Endodermal cell (in vitro differentiated cells): ENCODE data around the gene FOXD1. TPM values are rescaled to one million over a fixed set of nuclear protein-coding genes. Genes with fewer than 3 reads are reported as not detected.
A peak's percentile ranks its signal among the peaks of the same experiment; 100 is the strongest.

Source experiments
- DNase-seq: peaks from one replicate; pipeline ENCODE4 v3.0.0-alpha.2; 2017
- H3K27ac ChIP-seq: 2 replicates; pipeline ENCODE4 v1.5.1; 2013; ENCODE audit warnings: mild to moderate bottlenecking, low read depth, low read length, moderate library complexity
- H3K27me3 ChIP-seq: 2 replicates; pipeline ENCODE4 v1.6.1; 2013; ENCODE audit warnings: mild to moderate bottlenecking, low read length, moderate library complexity; ENCODE audit not compliant: insufficient read depth, control insufficient read depth, poor library complexity, severe bottlenecking
- H3K36me3 ChIP-seq: 2 replicates; pipeline ENCODE4 v1.7.0; 2013; ENCODE audit warnings: mild to moderate bottlenecking, low read length, moderate library complexity; ENCODE audit not compliant: control insufficient read depth, insufficient read depth
- H3K4me1 ChIP-seq: one replicate; pipeline ENCODE4 v1.7.0; 2013; ENCODE audit warnings: low read length; ENCODE audit not compliant: control insufficient read depth, insufficient read depth
- H3K4me3 ChIP-seq: 2 replicates; pipeline ENCODE4 v1.5.1; 2013; ENCODE audit warnings: mild to moderate bottlenecking, low read length, moderate library complexity
- H3K9ac ChIP-seq: 2 replicates; pipeline ENCODE4 v1.6.1; 2013; ENCODE audit warnings: mild to moderate bottlenecking, low read length, moderate library complexity; ENCODE audit not compliant: poor library complexity, severe bottlenecking; ENCODE audit errors: extremely low read depth
- H3K9me3 ChIP-seq: 2 replicates; pipeline ENCODE4 v1.6.1; 2013; ENCODE audit warnings: mild to moderate bottlenecking, low read length, moderate library complexity; ENCODE audit not compliant: control insufficient read depth
- H3K27ac Mint-ChIP-seq: 2 replicates; pipeline ENCODE4 v1.8.0; 2020; ENCODE audit warnings: mixed read lengths
- H3K27me3 Mint-ChIP-seq: 2 replicates; pipeline ENCODE4 v1.8.0; 2021; ENCODE audit warnings: mild to moderate bottlenecking, mixed read lengths; ENCODE audit not compliant: insufficient read depth
- H3K36me3 Mint-ChIP-seq: 2 replicates; pipeline ENCODE4 v1.8.0; 2020; ENCODE audit warnings: low read depth, mixed read lengths
- H3K4me1 Mint-ChIP-seq: 2 replicates; pipeline ENCODE4 v1.8.0; 2020; ENCODE audit warnings: mixed read lengths
- H3K4me3 Mint-ChIP-seq: 2 replicates; pipeline ENCODE4 v1.8.0; 2020; ENCODE audit warnings: mild to moderate bottlenecking, moderate library complexity, mixed read lengths
- H3K9me3 Mint-ChIP-seq: 2 replicates; pipeline ENCODE4 v1.8.0; 2020; ENCODE audit warnings: mild to moderate bottlenecking, mixed read lengths
- WGBS, 2 experiments: methylation state at CpG; one replicate each; pipeline versions ENCODE4 v1.1.5 to v1.1.7; 2013; ENCODE audit warnings: missing lambda C conversion rate in 2 of 2, mixed read lengths in 1 of 2; ENCODE audit not compliant: insufficient coverage in 1 of 2, insufficient read length in 1 of 2; 5-methylcytosine and 5-hydroxymethylcytosine counted together
- total RNA-seq, 2 donors: library from RNA; stranded (reverse); fragmentation: NEBNext Ultra II Directional in 1 of 2; extraction: Animal tissue kit (Norgen Biotek cat#: 25700) in 1 of 2; gene quantifications; 2 replicates in 1 of 2; 3 replicates in 1 of 2; pipeline ENCODE4 v1.2.1, GENCODE V29; 2021
- TF ChIP-seq, protein P1 (sequence below): fragments of 200-600 bp; sonication (generic); conservative IDR thresholded peaks from 2 replicates; pipeline ENCODE4 v1.5.0; 2021; ENCODE audit warnings: antibody characterized with exemption, mild to moderate bottlenecking

The FOXD1 gene
- total RNA-seq, 2 donors from 2014 or later, result 0.29 to 0.59 TPM

DNA sequence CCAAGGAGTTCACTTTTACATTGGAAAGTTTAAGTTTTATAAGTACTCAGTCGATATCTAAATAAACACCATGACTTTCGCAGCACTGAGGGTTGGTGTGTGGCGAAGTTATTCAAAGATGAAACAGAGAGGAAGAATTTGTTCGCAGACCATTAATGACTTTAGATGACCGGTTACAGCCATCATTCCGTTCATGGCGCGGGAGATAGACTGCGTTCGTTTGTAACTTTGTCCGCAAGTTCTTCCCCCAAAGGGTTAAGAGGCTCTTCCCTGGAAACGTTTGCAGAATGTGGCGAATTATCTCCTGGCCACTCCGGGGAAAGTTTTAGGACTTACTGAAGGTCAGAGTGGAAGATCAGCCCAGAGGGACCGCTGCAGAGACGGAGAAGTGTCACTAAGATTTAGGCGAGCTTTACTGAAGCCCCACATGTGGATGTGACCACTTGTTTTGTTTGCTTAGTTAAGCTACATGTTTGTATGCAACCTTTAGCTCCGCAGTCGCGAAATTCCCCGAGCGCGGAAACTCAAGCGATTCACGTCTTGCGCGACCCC lies 2.2 kb upstream of the FOXD1 start:
- peaks cover 76% of the 10 kb centered on the region for H3K27me3 Mint-ChIP-seq
- peak; percentile 71 for DNase-seq

DNA sequence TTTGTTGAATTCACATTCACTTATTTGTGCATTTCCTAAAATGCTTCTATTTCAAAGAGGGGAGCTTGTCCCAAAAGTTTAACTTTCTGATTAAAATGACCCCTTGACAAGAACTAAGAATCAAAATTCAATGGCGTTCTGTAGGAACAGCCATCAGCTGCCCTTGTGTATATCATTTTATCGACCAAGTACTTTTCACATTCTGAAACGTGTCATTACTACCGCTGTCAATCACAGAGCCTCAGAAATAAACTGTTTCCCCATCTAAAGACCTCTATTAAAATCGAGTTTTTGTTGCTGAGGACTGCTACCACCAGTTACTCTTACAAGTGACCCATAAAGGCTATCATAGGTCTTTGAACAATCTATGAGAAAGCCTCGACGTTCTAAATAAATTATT lies 1.6 kb upstream of the FOXD1 start:
- H3K27me3 Mint-ChIP-seq, result peaks cover 82% of the 10 kb centered on the region
- Histone ChIP-seq H3K4me3 (no peak overlapping the region), H3K27me3 (peaks cover 80% of the 10 kb centered on the region), H3K36me3 (no peaks in the 10 kb centered on the region), H3K9ac (no peak overlapping the region), H3K4me1 (peaks cover 3% of the 10 kb centered on the region), H3K9me3 (no peaks in the 10 kb centered on the region), H3K27ac (no peak overlapping the region)
- no peak overlapping the region for H3K4me3 Mint-ChIP-seq
- no peak overlapping the region for H3K27ac Mint-ChIP-seq
- TF ChIP-seq, protein P1, sequence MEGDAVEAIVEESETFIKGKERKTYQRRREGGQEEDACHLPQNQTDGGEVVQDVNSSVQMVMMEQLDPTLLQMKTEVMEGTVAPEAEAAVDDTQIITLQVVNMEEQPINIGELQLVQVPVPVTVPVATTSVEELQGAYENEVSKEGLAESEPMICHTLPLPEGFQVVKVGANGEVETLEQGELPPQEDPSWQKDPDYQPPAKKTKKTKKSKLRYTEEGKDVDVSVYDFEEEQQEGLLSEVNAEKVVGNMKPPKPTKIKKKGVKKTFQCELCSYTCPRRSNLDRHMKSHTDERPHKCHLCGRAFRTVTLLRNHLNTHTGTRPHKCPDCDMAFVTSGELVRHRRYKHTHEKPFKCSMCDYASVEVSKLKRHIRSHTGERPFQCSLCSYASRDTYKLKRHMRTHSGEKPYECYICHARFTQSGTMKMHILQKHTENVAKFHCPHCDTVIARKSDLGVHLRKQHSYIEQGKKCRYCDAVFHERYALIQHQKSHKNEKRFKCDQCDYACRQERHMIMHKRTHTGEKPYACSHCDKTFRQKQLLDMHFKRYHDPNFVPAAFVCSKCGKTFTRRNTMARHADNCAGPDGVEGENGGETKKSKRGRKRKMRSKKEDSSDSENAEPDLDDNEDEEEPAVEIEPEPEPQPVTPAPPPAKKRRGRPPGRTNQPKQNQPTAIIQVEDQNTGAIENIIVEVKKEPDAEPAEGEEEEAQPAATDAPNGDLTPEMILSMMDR, result no peak
- no peaks in the 10 kb centered on the region for H3K9me3 Mint-ChIP-seq
- H3K4me1 Mint-ChIP-seq, result peaks cover 12% of the 10 kb centered on the region
- no peak for DNase-seq
- WGBS, 2 experiments, result 11% methylated on average over 5 of the region's 7 CpGs
- H3K36me3 Mint-ChIP-seq, result no peaks in the 10 kb centered on the region

More for the DNA sequence above, 2.2 kb upstream of the FOXD1 start:
- Mint-ChIP-seq H3K9me3 (no peaks in the 10 kb centered on the region), H3K27ac (no peak overlapping the region), H3K36me3 (no peaks in the 10 kb centered on the region), H3K4me3 (peak overlapping the region; percentile 36), H3K4me1 (peaks cover 12% of the 10 kb centered on the region)
- Histone ChIP-seq H3K9ac (no peak overlapping the region), H3K27me3 (peaks cover 74% of the 10 kb centered on the region), H3K4me3 (peak overlapping the region; percentile 33), H3K36me3 (no peaks in the 10 kb centered on the region), H3K4me1 (peaks cover 3% of the 10 kb centered on the region), H3K27ac (no peak overlapping the region), H3K9me3 (no peaks in the 10 kb centered on the region)
- TF ChIP-seq, protein P1, result no peak
- WGBS, 2 experiments, result 2 to 3% methylated on average over 25 to 27 of the region's 27 CpGs

DNA sequence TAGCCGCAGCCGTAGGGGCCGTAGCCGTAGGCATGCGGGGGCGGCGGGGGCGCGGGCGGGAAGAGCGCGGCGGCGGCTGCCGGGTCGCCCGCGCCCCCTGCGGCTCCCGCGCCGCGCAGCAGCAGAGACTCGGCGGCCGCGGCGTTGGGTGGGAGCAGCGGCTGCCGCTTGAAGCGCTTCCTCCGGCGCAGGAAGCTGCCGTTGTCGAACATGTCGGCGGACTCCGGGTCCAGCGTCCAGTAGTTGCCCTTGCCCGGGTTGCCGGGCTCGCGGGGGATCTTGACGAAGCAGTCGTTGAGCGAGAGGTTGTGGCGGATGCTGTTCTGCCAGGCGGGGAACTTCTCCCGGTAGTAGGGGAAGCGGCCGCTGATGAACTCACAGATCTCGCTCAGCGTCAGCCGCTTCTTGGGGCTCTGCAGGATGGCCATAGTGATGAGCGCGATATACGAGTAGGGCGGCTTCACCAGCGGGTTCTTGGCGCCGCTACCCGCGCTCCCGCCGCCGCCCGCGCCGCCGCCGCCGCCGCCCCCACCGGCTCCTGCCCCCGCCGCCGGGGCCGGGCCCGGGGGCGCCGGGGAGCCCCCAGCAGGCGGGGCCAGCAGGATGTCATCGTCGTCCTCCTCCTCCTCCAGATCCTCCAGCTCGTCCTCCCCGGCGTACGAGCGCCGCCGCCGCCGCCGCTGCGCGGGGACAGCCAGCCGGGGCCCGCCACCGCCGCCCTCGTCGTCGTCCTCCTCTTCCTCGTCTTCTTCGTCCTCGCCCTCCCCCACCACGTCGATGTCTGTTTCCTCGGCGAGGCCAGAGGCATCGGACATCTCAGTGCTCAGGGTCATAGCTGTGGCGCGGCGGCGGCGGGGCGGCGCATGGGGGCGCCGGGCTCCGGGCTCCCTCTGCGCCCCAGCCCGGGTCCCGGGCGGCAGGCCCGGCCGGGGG lies 781 bp downstream of the FOXD1 start:
- TF ChIP-seq, protein P1, result no peak
- Mint-ChIP-seq H3K27me3 (peaks cover 90% of the 10 kb centered on the region), H3K9me3 (no peaks in the 10 kb centered on the region), H3K4me1 (peaks cover 20% of the 10 kb centered on the region), H3K36me3 (no peaks in the 10 kb centered on the region), H3K4me3 (peak overlapping the region; percentile 50), H3K27ac (no peak overlapping the region)
- Histone ChIP-seq H3K4me1 (peaks cover 7% of the 10 kb centered on the region), H3K36me3 (no peaks in the 10 kb centered on the region), H3K27ac (no peak overlapping the region), H3K9ac (no peak overlapping the region), H3K9me3 (no peaks in the 10 kb centered on the region), H3K27me3 (peaks cover 90% of the 10 kb centered on the region), H3K4me3 (no peak overlapping the region)
- WGBS, 2 experiments, result 0% methylated on average over 22 to 127 of the region's 127 CpGs
- DNase-seq, result peak; percentile 85
